ENCODE data around the gene GBP2. TPM values are rescaled to one million over a fixed set of nuclear protein-coding genes. Genes with fewer than 3 reads are reported as not detected.

GBP2 gene
- polyA plus RNA-seq, 4 donors: 44.9 to 90.8 (median 63.2) TPM

DNA sequence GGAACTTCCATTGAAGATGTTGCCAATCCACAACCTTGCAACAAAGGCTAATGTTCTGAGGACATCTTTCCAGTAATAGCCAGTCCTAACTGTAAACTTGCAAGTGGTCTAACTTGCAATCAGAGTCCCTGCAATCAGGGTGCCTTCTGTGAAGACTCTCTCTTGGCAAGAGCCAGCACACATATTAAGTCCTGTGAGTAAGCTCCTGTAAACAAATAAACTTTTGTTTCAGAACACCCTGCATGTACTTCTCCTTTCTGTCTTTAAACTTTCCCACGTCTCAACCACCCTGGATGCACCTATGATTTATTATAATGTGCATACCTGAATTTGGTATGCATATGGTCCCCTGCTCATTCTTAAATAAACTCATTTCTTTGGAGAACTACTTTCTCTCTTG is 40.8 kb upstream of the GBP2 start:
- no peak overlapping the region for H3K4me3 ChIP-seq (ENCODE audit: low read depth in 1 of 3, low read length in 3 of 3)
- H3K9me3 ChIP-seq (ENCODE audit: control insufficient read depth in 2 of 2, insufficient read depth in 1 of 2, low read depth in 1 of 2, low read length in 1 of 2): no peaks in the 10 kb centered on the region
- FAIRE-seq (no peak), DNase-seq (no peak)
- WGBS, 3 donors: 55 to 68% (median 58%) methylated on average over 1 of the region's 1 CpG
- H3K27ac ChIP-seq (ENCODE audit: low read depth in 1 of 3, low read length in 2 of 3): no peak overlapping the region
- H3K4me1 ChIP-seq (ENCODE audit: control insufficient read depth in 3 of 3, insufficient read depth in 2 of 3, low read depth in 1 of 3, low read length in 2 of 3): no peaks in the 10 kb centered on the region
- H3K36me3 ChIP-seq (ENCODE audit: control insufficient read depth in 3 of 3, insufficient read depth in 2 of 3, low read depth in 1 of 3, low read length in 3 of 3): no peaks in the 10 kb centered on the region
- H3K27me3 ChIP-seq (ENCODE audit: control insufficient read depth in 3 of 3, insufficient read depth in 3 of 3, low read length in 3 of 3): no peaks in the 10 kb centered on the region

DNA sequence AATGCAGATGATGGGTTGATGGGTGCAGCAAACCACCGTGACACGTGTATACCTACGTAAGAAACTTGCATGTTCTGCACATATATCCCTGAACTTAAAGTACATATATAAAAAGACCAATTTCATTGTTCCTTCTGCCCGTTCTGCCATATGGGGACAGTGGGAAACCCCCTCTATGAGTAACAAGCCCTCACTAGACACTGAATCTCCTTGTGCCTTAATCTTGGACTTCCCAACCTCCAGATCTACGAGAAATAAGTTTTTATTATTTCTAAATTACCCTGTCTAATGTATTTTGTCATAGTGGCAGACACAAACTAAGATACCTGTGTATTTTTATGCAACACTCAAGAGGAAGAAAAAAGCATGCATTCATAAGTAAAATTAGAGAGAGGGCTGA is 39.9 kb upstream of the GBP2 start:
- DNase-seq (no peak), FAIRE-seq (no peak)
- no peaks in the 10 kb centered on the region for H3K27me3 ChIP-seq (ENCODE audit: control insufficient read depth in 3 of 3, insufficient read depth in 3 of 3, low read length in 3 of 3)
- H3K27ac ChIP-seq (ENCODE audit: low read depth in 1 of 3, low read length in 2 of 3): no peak overlapping the region
- no peaks in the 10 kb centered on the region for H3K9me3 ChIP-seq (ENCODE audit: control insufficient read depth in 2 of 2, insufficient read depth in 1 of 2, low read depth in 1 of 2, low read length in 1 of 2)
- no peaks in the 10 kb centered on the region for H3K36me3 ChIP-seq (ENCODE audit: control insufficient read depth in 3 of 3, insufficient read depth in 2 of 3, low read depth in 1 of 3, low read length in 3 of 3)
- no peaks in the 10 kb centered on the region for H3K4me1 ChIP-seq (ENCODE audit: control insufficient read depth in 3 of 3, insufficient read depth in 2 of 3, low read depth in 1 of 3, low read length in 2 of 3)
- H3K4me3 ChIP-seq (ENCODE audit: low read depth in 1 of 3, low read length in 3 of 3): no peak overlapping the region
- WGBS, 3 donors: 91 to 93% (median 92%) methylated on average over 5 of the region's 5 CpGs

DNA sequence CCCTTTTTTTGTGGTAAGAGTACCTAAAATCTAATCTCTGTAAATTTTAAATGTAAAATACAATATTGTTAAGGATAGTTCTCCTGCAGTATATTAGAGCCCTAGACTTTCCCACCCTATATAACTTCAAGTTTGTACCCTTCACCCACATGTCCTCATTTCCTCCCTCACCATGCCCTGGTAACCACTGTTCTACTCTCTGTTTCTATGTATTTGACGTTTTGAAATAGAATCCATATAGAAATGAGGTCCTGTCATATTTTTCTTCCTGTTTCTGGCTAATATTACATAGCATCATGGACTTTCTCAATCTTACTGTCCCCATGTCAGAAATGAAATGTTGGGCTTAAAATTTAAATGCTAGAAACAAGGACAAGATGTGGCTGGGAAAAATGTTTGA is 25.1 kb upstream of the GBP2 start:
- Histone ChIP-seq H3K4me3 (ENCODE audit: low read depth in 1 of 3, low read length in 3 of 3) (no peak overlapping the region), H3K27ac (ENCODE audit: low read depth in 1 of 3, low read length in 2 of 3) (no peak overlapping the region), H3K9me3 (ENCODE audit: control insufficient read depth in 2 of 2, insufficient read depth in 1 of 2, low read depth in 1 of 2, low read length in 1 of 2) (no peaks in the 10 kb centered on the region), H3K27me3 (ENCODE audit: control insufficient read depth in 3 of 3, insufficient read depth in 3 of 3, low read length in 3 of 3) (no peaks in the 10 kb centered on the region), H3K4me1 (ENCODE audit: control insufficient read depth in 3 of 3, insufficient read depth in 2 of 3, low read depth in 1 of 3, low read length in 2 of 3) (no peaks in the 10 kb centered on the region), H3K36me3 (ENCODE audit: control insufficient read depth in 3 of 3, insufficient read depth in 2 of 3, low read depth in 1 of 3, low read length in 3 of 3) (no peaks in the 10 kb centered on the region)
- DNase-seq (no peak), FAIRE-seq (no peak)
- WGBS, 3 donors: 45 to 50% (median 47%) methylated on average over 1 of the region's 1 CpG

DNA sequence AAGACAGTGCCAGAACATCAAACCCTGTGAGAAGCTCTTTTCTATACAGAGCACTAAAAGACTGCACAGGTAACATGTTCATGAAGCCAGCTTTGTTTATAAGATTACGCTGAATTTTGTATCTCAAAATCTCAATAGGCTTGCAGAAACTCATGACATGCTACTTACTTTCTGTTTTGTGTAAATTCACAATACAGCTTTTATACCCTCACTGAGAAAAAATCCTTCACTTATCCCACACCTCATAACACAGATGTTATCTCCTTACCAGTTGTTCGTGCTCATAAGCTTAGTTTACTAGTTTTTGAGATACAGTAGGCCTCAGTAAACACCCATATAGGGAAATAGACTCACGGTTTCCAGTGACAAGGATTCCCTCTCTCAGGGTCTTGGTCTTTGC is 24.1 kb upstream of the GBP2 start:
- FAIRE-seq: no peak
- H3K4me1 ChIP-seq (ENCODE audit: control insufficient read depth in 3 of 3, insufficient read depth in 2 of 3, low read depth in 1 of 3, low read length in 2 of 3): no peaks in the 10 kb centered on the region
- no peaks in the 10 kb centered on the region for H3K36me3 ChIP-seq (ENCODE audit: control insufficient read depth in 3 of 3, insufficient read depth in 2 of 3, low read depth in 1 of 3, low read length in 3 of 3)
- H3K27me3 ChIP-seq (ENCODE audit: control insufficient read depth in 3 of 3, insufficient read depth in 3 of 3, low read length in 3 of 3): no peaks in the 10 kb centered on the region
- no peak overlapping the region for H3K4me3 ChIP-seq (ENCODE audit: low read depth in 1 of 3, low read length in 3 of 3)
- H3K9me3 ChIP-seq (ENCODE audit: control insufficient read depth in 2 of 2, insufficient read depth in 1 of 2, low read depth in 1 of 2, low read length in 1 of 2): no peaks in the 10 kb centered on the region
- H3K27ac ChIP-seq (ENCODE audit: low read depth in 1 of 3, low read length in 2 of 3): no peak overlapping the region
- no peak for DNase-seq
- WGBS, 3 donors: 69 to 77% (median 74%) methylated on average over 3 of the region's 3 CpGs

DNA sequence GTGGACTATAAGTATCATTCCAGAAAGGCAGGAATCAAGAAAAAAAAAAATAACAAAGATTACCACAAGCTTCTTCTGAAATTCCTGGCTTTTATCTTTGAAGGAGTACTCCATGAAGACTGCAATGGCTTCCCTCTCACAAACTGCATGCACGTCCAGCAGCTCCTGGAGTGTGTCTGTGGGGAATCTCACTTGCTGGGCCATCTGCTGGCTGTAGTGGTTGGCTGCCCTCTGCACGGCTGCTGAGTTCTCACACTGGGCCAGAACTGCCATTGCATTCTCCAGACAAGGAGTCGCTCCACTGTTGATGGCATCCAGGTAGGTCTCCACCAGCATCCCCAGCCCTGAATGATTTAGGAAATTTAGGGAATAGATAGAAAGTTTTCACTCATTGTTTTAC is 23.3 kb upstream of the GBP2 start:
- Histone ChIP-seq H3K27ac (ENCODE audit: low read depth in 1 of 3, low read length in 2 of 3) (no peak overlapping the region), H3K4me1 (ENCODE audit: control insufficient read depth in 3 of 3, insufficient read depth in 2 of 3, low read depth in 1 of 3, low read length in 2 of 3) (no peaks in the 10 kb centered on the region), H3K36me3 (ENCODE audit: control insufficient read depth in 3 of 3, insufficient read depth in 2 of 3, low read depth in 1 of 3, low read length in 3 of 3) (no peaks in the 10 kb centered on the region), H3K4me3 (ENCODE audit: low read depth in 1 of 3, low read length in 3 of 3) (no peak overlapping the region), H3K27me3 (ENCODE audit: control insufficient read depth in 3 of 3, insufficient read depth in 3 of 3, low read length in 3 of 3) (no peaks in the 10 kb centered on the region), H3K9me3 (ENCODE audit: control insufficient read depth in 2 of 2, insufficient read depth in 1 of 2, low read depth in 1 of 2, low read length in 1 of 2) (no peaks in the 10 kb centered on the region)
- peak; percentile 27 to 35 for DNase-seq
- WGBS, 3 donors: 43 to 65% (median 48%) methylated on average over 3 of the region's 3 CpGs
- no peak for FAIRE-seq

DNA sequence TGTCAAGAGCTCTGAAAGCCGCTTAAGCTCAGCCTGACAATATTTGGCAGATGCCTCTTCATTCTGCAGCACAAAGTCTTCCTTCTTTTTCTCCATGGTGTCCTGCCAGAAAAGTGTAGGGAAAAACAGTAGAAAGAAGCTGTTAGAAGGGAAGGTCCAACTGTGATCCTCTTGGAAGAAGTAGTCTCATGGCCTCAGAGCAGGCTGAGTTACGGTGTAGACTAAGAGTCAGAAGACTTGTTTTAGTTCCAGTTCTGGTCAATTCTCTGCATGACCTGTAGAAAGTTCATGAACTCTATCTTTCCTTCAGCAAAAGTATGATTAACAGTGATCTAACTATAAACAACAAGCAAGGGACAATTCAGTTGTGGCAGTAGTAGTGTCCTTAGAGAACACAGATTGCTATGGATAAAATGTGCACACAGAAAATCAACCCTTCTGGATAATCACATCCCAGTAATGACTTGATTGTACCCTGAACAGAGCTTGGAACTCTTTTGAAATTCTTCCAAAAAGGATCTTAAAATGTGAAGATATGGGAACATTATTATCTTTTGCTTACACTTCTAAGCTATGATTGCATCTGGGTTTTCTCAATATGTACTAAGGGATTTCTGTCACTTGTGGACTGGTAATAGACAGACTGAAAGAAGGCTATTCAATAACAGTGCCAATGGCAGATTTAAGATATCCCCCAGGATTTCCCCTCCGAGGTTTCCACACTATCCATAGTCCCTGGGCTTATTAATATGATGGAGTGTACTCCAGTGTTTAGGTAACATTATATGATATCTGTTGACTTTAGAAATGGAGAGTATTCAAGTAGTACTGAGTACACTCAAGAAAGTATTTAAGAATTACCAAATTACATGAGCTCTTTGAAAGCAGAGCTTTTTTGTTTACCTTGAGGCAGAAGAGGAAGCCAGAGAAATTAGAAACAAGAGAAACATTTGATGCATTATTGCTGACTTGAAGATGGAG is 22.1 kb upstream of the GBP2 start:
- DNase-seq (no peak), FAIRE-seq (no peak)
- Histone ChIP-seq H3K27me3 (ENCODE audit: control insufficient read depth in 3 of 3, insufficient read depth in 3 of 3, low read length in 3 of 3) (no peaks in the 10 kb centered on the region), H3K9me3 (ENCODE audit: control insufficient read depth in 2 of 2, insufficient read depth in 1 of 2, low read depth in 1 of 2, low read length in 1 of 2) (no peaks in the 10 kb centered on the region), H3K36me3 (ENCODE audit: control insufficient read depth in 3 of 3, insufficient read depth in 2 of 3, low read depth in 1 of 3, low read length in 3 of 3) (no peaks in the 10 kb centered on the region), H3K4me1 (ENCODE audit: control insufficient read depth in 3 of 3, insufficient read depth in 2 of 3, low read depth in 1 of 3, low read length in 2 of 3) (no peaks in the 10 kb centered on the region), H3K27ac (ENCODE audit: low read depth in 1 of 3, low read length in 2 of 3) (no peak overlapping the region), H3K4me3 (ENCODE audit: low read depth in 1 of 3, low read length in 3 of 3) (no peak overlapping the region)
- 76 to 87% (median 83%) methylated on average over 3 of the region's 3 CpGs for WGBS, 3 donors

DNA sequence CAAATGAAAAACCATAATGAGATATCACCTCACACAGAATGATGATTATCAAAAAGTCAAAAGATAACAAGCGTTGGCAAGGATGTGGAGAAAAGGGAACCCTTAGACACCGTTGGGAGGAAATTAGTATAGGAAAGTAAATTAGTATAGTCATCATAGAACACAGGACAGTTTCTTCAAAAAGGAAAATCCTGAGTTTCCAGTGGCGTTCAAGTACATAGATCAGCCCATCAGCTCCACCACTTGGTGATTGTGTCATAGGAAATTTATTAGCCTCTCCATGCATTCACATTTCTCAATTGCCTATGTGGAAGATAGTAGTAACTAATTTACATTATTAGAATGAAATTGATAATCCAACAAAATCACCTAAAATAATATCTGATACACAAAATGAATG is 20.8 kb upstream of the GBP2 start:
- Histone ChIP-seq H3K4me3 (ENCODE audit: low read depth in 1 of 3, low read length in 3 of 3) (no peak overlapping the region), H3K27ac (ENCODE audit: low read depth in 1 of 3, low read length in 2 of 3) (no peak overlapping the region), H3K9me3 (ENCODE audit: control insufficient read depth in 2 of 2, insufficient read depth in 1 of 2, low read depth in 1 of 2, low read length in 1 of 2) (no peaks in the 10 kb centered on the region), H3K27me3 (ENCODE audit: control insufficient read depth in 3 of 3, insufficient read depth in 3 of 3, low read length in 3 of 3) (no peaks in the 10 kb centered on the region), H3K4me1 (ENCODE audit: control insufficient read depth in 3 of 3, insufficient read depth in 2 of 3, low read depth in 1 of 3, low read length in 2 of 3) (no peaks in the 10 kb centered on the region), H3K36me3 (ENCODE audit: control insufficient read depth in 3 of 3, insufficient read depth in 2 of 3, low read depth in 1 of 3, low read length in 3 of 3) (no peaks in the 10 kb centered on the region)
- WGBS, 3 donors: 53 to 76% (median 67%) methylated on average over 3 of the region's 3 CpGs
- FAIRE-seq (no peak), DNase-seq (no peak)

DNA sequence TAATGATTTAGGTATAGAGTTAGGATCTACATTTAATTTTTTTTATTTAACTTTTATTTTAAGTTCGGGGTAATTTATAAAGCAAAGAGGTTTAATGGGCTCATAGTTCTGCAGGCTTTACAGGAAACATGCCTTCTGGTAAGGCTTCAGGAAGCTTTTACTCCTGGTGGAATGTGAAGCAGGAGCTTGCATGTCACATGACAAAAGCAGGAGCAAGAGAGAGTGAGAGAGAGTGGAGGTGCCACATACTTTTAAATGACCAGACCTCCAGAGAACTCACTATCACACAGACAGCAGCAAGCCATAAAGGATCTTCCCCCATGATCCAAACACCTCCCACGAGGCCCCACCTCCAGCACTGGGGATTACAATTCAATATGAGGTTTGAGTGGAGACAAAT is 17.6 kb upstream of the GBP2 start:
- no peaks in the 10 kb centered on the region for H3K4me1 ChIP-seq (ENCODE audit: control insufficient read depth in 3 of 3, insufficient read depth in 2 of 3, low read depth in 1 of 3, low read length in 2 of 3)
- FAIRE-seq (no peak), DNase-seq (no peak)
- no peaks in the 10 kb centered on the region for H3K9me3 ChIP-seq (ENCODE audit: control insufficient read depth in 2 of 2, insufficient read depth in 1 of 2, low read depth in 1 of 2, low read length in 1 of 2)
- no peaks in the 10 kb centered on the region for H3K36me3 ChIP-seq (ENCODE audit: control insufficient read depth in 3 of 3, insufficient read depth in 2 of 3, low read depth in 1 of 3, low read length in 3 of 3)
- H3K27ac ChIP-seq (ENCODE audit: low read depth in 1 of 3, low read length in 2 of 3): no peak overlapping the region
- H3K4me3 ChIP-seq (ENCODE audit: low read depth in 1 of 3, low read length in 3 of 3): no peak overlapping the region
- 71 to 88% (median 82%) methylated on average over 2 of the region's 2 CpGs for WGBS, 3 donors
- H3K27me3 ChIP-seq (ENCODE audit: control insufficient read depth in 3 of 3, insufficient read depth in 3 of 3, low read length in 3 of 3): no peaks in the 10 kb centered on the region

DNA sequence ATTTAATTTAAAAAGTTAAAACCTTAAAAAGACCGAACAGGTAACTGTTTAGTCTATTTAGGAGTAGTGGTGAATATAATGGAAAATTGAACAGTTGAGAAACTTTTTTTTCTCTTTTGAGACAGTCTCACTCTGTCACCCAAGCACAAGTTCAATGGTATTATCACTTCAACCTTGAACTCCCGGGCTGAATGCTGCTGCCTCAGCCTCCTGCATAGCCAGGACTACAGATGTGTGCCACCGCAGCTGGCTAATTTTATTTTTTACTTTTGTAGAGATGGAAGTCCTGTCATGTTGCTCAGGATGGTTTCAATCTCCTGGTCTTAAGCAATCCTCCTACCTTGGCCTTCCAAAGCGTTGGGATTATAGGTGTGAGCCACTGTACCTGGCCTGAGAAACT is 16.2 kb upstream of the GBP2 start:
- Histone ChIP-seq H3K27me3 (ENCODE audit: control insufficient read depth in 3 of 3, insufficient read depth in 3 of 3, low read length in 3 of 3) (no peaks in the 10 kb centered on the region), H3K4me3 (ENCODE audit: low read depth in 1 of 3, low read length in 3 of 3) (no peak overlapping the region), H3K27ac (ENCODE audit: low read depth in 1 of 3, low read length in 2 of 3) (no peak overlapping the region), H3K9me3 (ENCODE audit: control insufficient read depth in 2 of 2, insufficient read depth in 1 of 2, low read depth in 1 of 2, low read length in 1 of 2) (no peaks in the 10 kb centered on the region), H3K4me1 (ENCODE audit: control insufficient read depth in 3 of 3, insufficient read depth in 2 of 3, low read depth in 1 of 3, low read length in 2 of 3) (no peaks in the 10 kb centered on the region), H3K36me3 (ENCODE audit: control insufficient read depth in 3 of 3, insufficient read depth in 2 of 3, low read depth in 1 of 3, low read length in 3 of 3) (no peaks in the 10 kb centered on the region)
- no peak for DNase-seq
- FAIRE-seq: no peak
- WGBS, 3 donors: 80 to 91% (median 91%) methylated on average over 4 of the region's 4 CpGs
